ENCODE results near the gene NHLH1. TPM values are rescaled to one million over a fixed set of nuclear protein-coding genes. Genes with fewer than 3 reads are reported as not detected.

Gene NHLH1
- total and polyA plus RNA-seq, 2 of the 13 experiments (the other 11 are each of a cell fraction or from before 2014, with no cell fraction given): 0.11 to 0.57 TPM

GRCh38 chr1:160363951-160364735 lies 2.7 kb upstream of the NHLH1 start (continued):
- TF ChIP-seq ZNF407 (CRISPR knock-in tag; IDR thresholded peaks at IDR 0.05; ENCODE audit: not compliant biosample characterization): no peak
- no peak for TF ChIP-seq ZNF841 (CRISPR knock-in tag; IDR thresholded peaks at IDR 0.05; ENCODE audit: borderline replicate concordance)
- TF ChIP-seq ETS1 (CRISPR knock-in tag; IDR thresholded peaks at IDR 0.05): no peak
- TF ChIP-seq ZNF780A (CRISPR knock-in tag; IDR thresholded peaks at IDR 0.05): no peak
- no peak for TF ChIP-seq ZSCAN30 (CRISPR knock-in tag; IDR thresholded peaks at IDR 0.05)
- no peak for TF ChIP-seq ZNF737 (CRISPR knock-in tag; IDR thresholded peaks at IDR 0.05; ENCODE audit: borderline replicate concordance)
- TF ChIP-seq HIC2 (CRISPR knock-in tag; IDR thresholded peaks at IDR 0.05; ENCODE audit: low read depth): no peak
- TF ChIP-seq ZNF30 (CRISPR knock-in tag; IDR thresholded peaks at IDR 0.05): no peak
- no peak for TF ChIP-seq REXO4 (CRISPR knock-in tag; IDR thresholded peaks at IDR 0.05; ENCODE audit: borderline replicate concordance)
- TF ChIP-seq, protein P1, sequence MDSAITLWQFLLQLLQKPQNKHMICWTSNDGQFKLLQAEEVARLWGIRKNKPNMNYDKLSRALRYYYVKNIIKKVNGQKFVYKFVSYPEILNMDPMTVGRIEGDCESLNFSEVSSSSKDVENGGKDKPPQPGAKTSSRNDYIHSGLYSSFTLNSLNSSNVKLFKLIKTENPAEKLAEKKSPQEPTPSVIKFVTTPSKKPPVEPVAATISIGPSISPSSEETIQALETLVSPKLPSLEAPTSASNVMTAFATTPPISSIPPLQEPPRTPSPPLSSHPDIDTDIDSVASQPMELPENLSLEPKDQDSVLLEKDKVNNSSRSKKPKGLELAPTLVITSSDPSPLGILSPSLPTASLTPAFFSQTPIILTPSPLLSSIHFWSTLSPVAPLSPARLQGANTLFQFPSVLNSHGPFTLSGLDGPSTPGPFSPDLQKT (CRISPR knock-in tag; IDR thresholded peaks at IDR 0.05; ENCODE audit: borderline replicate concordance): no peak
- TF ChIP-seq HNF4G (IDR thresholded peaks at IDR 0.05; ENCODE audit: borderline replicate concordance, low read depth, low read length): no peak
- TF ChIP-seq HNF4G (CRISPR knock-in tag; IDR thresholded peaks at IDR 0.05; ENCODE audit: borderline replicate concordance, low read depth): no peak
- no peak for TF ChIP-seq SAFB2 (CRISPR knock-in tag; IDR thresholded peaks at IDR 0.05; ENCODE audit: borderline replicate concordance, low read depth)
